PC-9 (cell line): ENCODE measurements around the gene ANKRD11.

Source experiments
- EZH2 ChIP-seq: fragments of 200-600 bp; sonication (generic); IDR thresholded peaks from 2 replicates; pipeline ENCODE4 v1.8.0; 2017; ENCODE audit warnings: antibody characterized with exemption, low read depth
- TF ChIP-seq, protein P1 (sequence below): fragments of 200-600 bp; sonication (generic); conservative IDR thresholded peaks from 2 replicates; pipeline ENCODE4 v1.6.1; 2017; ENCODE audit warnings: mixed run types, antibody characterized with exemption, mild to moderate bottlenecking, moderate library complexity

- TF ChIP-seq, protein P1, sequence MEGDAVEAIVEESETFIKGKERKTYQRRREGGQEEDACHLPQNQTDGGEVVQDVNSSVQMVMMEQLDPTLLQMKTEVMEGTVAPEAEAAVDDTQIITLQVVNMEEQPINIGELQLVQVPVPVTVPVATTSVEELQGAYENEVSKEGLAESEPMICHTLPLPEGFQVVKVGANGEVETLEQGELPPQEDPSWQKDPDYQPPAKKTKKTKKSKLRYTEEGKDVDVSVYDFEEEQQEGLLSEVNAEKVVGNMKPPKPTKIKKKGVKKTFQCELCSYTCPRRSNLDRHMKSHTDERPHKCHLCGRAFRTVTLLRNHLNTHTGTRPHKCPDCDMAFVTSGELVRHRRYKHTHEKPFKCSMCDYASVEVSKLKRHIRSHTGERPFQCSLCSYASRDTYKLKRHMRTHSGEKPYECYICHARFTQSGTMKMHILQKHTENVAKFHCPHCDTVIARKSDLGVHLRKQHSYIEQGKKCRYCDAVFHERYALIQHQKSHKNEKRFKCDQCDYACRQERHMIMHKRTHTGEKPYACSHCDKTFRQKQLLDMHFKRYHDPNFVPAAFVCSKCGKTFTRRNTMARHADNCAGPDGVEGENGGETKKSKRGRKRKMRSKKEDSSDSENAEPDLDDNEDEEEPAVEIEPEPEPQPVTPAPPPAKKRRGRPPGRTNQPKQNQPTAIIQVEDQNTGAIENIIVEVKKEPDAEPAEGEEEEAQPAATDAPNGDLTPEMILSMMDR, result no peak
- no peak for TF ChIP-seq EZH2
Observed at GRCh38 chr16:89396156-89396555, 94.2 kb downstream of the ANKRD11 start.
